Large intestine (tissue), 3 donors: ENCODE measurements around the gene FAM209A. TPM values are rescaled to one million over a fixed set of nuclear protein-coding genes. Genes with fewer than 3 reads are reported as not detected.
"Not testable (repeated sequence)": the region's sequence is repeated elsewhere in the genome, so short reads cannot be mapped to it uniquely, and the experiment has no call there.

Experiments
- DNase-seq, 2 donors: peaks; one replicate each; pipeline versions ENCODE4 v3.0.0 to v3.0.0-alpha.2; 2013
- H3K27ac ChIP-seq: one replicate; pipeline ENCODE4 v1.5.1; 2013; ENCODE audit warnings: low read length
- H3K27me3 ChIP-seq: 2 replicates; pipeline ENCODE4 v1.6.1; 2013; ENCODE audit warnings: low read length; ENCODE audit not compliant: control insufficient read depth, insufficient read depth
- H3K36me3 ChIP-seq: 2 replicates; pipeline ENCODE4 v1.6.1; 2013; ENCODE audit warnings: low read length; ENCODE audit not compliant: control insufficient read depth, insufficient read depth
- H3K4me1 ChIP-seq: one replicate; pipeline ENCODE4 v1.6.1; 2013; ENCODE audit warnings: low read length; ENCODE audit not compliant: control insufficient read depth, insufficient read depth
- H3K4me3 ChIP-seq: one replicate; pipeline ENCODE4 v1.5.1; 2013; ENCODE audit warnings: low read length
- H3K9me3 ChIP-seq: one replicate; pipeline ENCODE4 v1.6.1; 2013; ENCODE audit warnings: mild to moderate bottlenecking, low read depth, low read length, moderate library complexity; ENCODE audit not compliant: control insufficient read depth
- WGBS: methylation state at CpG from one replicate; pipeline ENCODE4 v1.1.5; 2013; ENCODE audit warnings: low lambda C conversion rate; ENCODE audit not compliant: insufficient coverage; 5-methylcytosine and 5-hydroxymethylcytosine counted together
- polyA plus RNA-seq: library from polyadenylated mRNA; unstranded; fragments of 120-200 nt; gene quantifications from one replicate; pipeline ENCODE4 v1.2.1, GENCODE V29; 2013

Gene FAM209A
- polyA plus RNA-seq, 1 donor: 0.21 TPM

DNA sequence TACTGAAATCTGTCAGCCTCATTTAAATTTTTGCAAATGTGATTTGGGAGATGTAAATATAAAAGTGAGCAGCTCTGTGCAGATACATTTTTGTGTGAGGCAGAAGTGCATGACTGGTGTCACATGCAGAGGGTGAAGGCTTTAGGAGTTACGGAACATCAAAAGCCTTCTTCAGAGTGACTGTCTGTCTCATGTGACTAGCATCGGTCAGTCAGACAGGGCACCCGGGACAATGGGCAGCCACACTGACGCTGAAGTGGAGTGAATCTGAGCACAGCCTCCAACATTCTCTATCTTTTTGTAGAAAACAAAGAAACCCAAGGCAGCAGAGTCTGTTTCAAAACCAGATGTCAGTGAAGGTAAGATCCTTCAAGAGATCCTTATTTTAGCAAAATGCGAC, 7.9 kb upstream of the FAM209A start:
- Histone ChIP-seq H3K27me3 (no peaks in the 10 kb centered on the region), H3K27ac (no peak overlapping the region), H3K4me1 (no peaks in the 10 kb centered on the region), H3K9me3 (peaks cover 13% of the 10 kb centered on the region), H3K36me3 (peaks cover 64% of the 10 kb centered on the region), H3K4me3 (no peak overlapping the region)
- DNase-seq: no peak
- WGBS: no CpG with 5 or more reads among the region's 5 CpGs

DNA sequence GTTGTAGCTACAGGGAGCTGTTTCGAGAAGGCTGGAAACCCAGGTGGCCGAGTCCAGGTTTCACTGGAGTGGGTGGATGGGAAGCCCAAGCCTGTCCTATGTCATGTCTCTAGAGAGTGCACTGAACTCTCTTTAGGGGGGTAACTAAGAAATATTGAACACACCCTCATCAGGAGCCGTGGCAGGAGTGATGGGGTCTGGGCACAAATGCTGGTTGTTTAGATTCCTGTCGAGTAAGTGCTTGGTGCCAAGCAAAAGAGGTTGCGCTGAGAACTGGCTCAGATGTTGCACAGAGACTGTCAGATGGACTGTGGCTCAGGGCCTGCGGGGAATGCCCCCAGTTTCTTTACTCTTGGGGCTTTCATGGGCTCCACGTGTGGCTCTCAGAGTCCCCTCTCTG, 7.3 kb upstream of the FAM209A start:
- DNase-seq: no peak
- Histone ChIP-seq H3K9me3 (peaks cover 13% of the 10 kb centered on the region), H3K27me3 (no peaks in the 10 kb centered on the region), H3K36me3 (peaks cover 63% of the 10 kb centered on the region), H3K27ac (no peak overlapping the region), H3K4me1 (no peaks in the 10 kb centered on the region), H3K4me3 (no peak overlapping the region)
- no CpG with 5 or more reads among the region's 7 CpGs for WGBS

DNA sequence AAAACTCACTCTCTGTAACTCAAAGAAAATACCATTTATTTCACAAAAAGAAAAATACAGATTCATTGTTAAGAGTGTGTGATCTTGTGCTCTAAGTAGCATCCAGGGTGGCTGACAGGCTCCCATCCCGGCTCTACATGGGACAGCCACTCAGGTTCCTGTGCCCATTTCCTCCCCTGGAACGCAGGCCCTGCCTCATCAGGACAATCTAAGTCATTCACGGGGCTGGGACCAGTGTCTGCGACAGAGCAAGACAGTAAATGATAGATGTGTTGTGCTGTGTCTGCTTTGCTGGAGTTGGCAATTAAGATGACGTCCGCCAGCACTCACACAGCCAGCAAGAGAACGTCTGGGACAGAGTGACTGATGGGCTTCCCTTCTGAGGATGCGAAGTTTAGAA, 6.9 kb upstream of the FAM209A start:
- no CpG with 5 or more reads among the region's 8 CpGs for WGBS
- DNase-seq: no peak
- no peaks in the 10 kb centered on the region for H3K4me1 ChIP-seq
- no peaks in the 10 kb centered on the region for H3K27me3 ChIP-seq
- H3K9me3 ChIP-seq: peaks cover 13% of the 10 kb centered on the region
- H3K27ac ChIP-seq: no peak overlapping the region
- H3K36me3 ChIP-seq: peaks cover 59% of the 10 kb centered on the region
- H3K4me3 ChIP-seq: no peak overlapping the region

DNA sequence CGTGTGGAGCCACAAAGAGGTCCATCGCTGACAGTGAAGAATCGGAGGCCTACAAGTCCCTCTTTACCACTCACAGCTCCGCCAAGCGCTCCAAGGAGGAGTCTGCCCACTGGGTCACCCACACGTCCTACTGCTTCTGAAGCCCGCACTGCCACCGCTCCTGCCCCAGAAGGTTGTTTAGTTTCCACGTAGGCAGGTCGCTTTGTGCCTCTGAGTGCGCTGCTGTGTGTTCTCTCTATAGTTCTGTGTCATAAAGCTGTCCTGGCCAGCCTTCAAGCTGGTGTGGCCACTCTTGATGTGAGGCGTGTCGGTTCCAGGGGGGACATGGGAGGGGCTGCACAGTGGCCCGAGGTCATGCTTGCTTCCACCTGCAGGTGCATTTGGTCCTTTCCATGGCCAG, 6.4 kb upstream of the FAM209A start:
- H3K27ac ChIP-seq: no peak overlapping the region
- no peaks in the 10 kb centered on the region for H3K4me1 ChIP-seq
- no peak for DNase-seq
- H3K4me3 ChIP-seq: no peak overlapping the region
- H3K36me3 ChIP-seq: peaks cover 55% of the 10 kb centered on the region
- no CpG with 5 or more reads among the region's 14 CpGs for WGBS
- no peaks in the 10 kb centered on the region for H3K27me3 ChIP-seq
- H3K9me3 ChIP-seq: peaks cover 13% of the 10 kb centered on the region

DNA sequence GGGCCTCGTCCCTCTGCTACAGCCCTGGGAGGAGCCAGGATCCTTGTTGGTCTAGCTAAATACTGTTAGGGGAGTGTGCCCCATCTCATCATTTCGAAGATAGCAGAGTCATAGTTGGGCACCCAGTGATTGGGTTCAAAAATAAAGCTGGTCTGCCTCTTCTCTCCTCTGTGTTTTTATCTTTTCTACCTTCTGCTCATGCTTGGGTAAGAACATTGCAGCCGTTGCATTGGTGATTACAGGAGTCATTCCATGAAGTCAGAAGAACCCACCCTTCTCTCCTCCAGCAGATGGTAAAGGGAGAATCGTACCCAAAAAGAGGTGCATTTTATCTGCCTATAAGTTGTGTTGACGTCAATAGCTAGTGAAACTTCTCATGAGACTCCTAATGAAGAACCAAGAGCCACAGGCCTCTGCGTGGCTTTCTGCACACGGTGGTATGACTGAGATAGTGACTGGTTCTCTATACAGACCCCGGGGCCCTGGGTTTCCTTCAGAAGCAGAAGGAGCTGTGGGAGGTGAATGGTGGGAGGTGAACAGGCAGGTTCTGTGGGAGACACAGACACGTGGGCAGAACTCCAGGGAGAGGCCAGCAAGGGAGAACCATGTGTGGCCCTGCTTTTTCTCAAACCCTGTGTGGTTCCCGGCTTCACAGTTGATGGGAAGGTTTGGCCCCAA, 5.7 kb upstream of the FAM209A start:
- H3K4me3 ChIP-seq: no peak overlapping the region
- WGBS: 100% methylated on average over 1 of the region's 10 CpGs
- H3K4me1 ChIP-seq: no peaks in the 10 kb centered on the region
- H3K9me3 ChIP-seq: peaks cover 13% of the 10 kb centered on the region
- no peaks in the 10 kb centered on the region for H3K27me3 ChIP-seq
- no peak for DNase-seq
- H3K36me3 ChIP-seq: peaks cover 48% of the 10 kb centered on the region
- no peak overlapping the region for H3K27ac ChIP-seq

DNA sequence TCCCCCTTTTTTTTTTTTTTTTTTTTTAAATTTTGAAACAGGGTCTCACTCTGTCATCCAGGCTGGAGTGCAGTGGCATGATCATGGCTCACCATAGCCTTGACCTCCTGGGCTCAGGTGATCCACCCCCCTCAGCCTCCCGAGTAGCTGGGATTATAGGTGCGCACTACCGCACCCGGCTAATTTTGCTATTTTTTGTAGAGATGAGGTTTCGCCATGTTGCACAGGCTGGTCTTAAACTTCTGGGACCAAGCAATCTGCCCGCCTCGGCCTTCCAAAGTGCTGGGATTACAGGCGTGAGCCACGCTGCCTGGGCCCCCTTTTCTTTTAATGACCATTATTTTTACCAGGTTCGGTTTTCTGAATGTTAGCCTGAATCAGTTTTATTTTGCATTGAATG, 5.0 kb upstream of the FAM209A start:
- WGBS: 100% methylated on average over 3 of the region's 10 CpGs
- Histone ChIP-seq H3K4me3 (no peak overlapping the region), H3K27me3 (no peaks in the 10 kb centered on the region), H3K9me3 (peaks cover 13% of the 10 kb centered on the region), H3K4me1 (no peaks in the 10 kb centered on the region), H3K36me3 (peaks cover 43% of the 10 kb centered on the region), H3K27ac (no peak overlapping the region)
- DNase-seq: no peak

DNA sequence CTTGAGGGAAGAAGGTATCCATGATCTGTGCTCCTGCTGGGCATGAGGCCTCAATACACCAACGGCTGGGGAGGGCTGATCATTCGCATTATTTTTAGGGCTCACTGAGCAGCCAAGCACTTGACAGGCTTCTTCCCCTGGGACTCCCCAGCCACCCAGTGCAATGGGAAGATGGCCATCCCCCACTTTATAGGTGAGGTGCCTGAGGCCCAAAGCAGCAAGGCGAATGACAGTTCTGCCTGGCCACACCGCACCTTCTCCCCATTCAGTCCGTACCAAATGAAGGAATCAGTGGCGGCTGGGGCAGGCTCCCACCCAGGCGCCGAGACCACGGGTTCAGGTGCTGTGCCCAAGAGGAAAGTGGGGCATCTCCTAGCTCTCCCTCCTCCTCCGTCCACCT, 4.4 kb upstream of the FAM209A start:
- Histone ChIP-seq H3K36me3 (peaks cover 43% of the 10 kb centered on the region), H3K27ac (no peak overlapping the region), H3K4me3 (no peak overlapping the region), H3K27me3 (no peaks in the 10 kb centered on the region), H3K9me3 (peaks cover 13% of the 10 kb centered on the region), H3K4me1 (no peaks in the 10 kb centered on the region)
- WGBS: no CpG with 5 or more reads among the region's 10 CpGs
- no peak for DNase-seq

DNA sequence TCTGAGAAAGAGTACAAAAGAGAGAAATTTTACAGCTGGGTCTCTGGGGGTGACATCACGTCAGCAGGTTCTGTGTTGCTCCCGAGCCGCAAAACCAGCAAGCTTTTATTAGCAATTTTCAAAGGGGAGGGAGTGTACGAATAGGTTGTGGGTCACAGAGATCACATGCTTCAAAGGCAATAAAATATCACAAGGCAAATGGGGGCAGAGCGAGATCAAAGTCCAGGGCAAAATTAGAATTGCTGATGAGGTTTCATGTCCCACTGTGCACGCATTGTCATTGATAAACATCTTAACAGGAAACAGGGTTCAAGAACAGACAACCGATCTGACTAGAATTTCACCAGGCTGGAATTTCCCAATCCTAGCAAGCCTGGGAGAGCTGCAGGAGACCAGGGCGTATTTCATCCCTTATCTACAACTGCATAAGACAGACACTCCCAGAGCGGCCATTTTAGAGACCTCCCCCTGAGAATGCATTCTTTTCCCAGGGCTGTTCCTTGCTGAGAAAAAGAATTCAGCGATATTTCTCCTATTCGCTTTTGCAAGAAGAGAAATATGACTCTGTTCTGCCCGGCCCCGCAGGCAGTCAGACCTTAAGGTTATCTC, 3.7 kb upstream of the FAM209A start:
- H3K4me1 ChIP-seq, H3K4me3 ChIP-seq, H3K27me3 ChIP-seq, H3K27ac ChIP-seq, DNase-seq: not testable (repeated sequence)
- peaks cover 43% of the 10 kb centered on the region for H3K36me3 ChIP-seq
- peaks cover 13% of the 10 kb centered on the region for H3K9me3 ChIP-seq
- no CpG with 5 or more reads among the region's 13 CpGs for WGBS

DNA sequence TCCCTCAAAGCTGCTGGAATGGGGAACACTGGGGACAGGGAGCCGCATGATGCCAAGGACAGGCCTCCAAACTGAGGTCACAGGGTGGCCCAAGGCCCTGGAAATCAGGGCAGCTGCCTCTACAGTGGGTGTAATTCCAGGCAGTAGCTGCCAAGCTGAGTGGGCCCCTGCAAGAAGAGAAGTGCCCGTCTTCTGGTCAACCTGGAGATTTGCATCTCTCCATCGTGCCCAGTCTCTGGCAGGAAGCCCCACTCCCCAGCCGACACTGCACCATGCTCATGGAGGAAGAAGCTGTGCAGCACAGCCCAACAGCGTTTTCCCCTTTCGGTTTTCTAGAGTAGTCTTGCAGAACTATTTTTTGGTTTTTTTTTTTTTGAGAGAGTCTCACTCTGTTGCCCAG, 2.2 kb upstream of the FAM209A start:
- Histone ChIP-seq H3K4me3 (no peak overlapping the region), H3K27ac (no peak overlapping the region), H3K4me1 (no peaks in the 10 kb centered on the region), H3K27me3 (no peaks in the 10 kb centered on the region), H3K9me3 (peaks cover 13% of the 10 kb centered on the region), H3K36me3 (peaks cover 33% of the 10 kb centered on the region)
- no peak for DNase-seq
- WGBS: no CpG with 5 or more reads among the region's 6 CpGs

DNA sequence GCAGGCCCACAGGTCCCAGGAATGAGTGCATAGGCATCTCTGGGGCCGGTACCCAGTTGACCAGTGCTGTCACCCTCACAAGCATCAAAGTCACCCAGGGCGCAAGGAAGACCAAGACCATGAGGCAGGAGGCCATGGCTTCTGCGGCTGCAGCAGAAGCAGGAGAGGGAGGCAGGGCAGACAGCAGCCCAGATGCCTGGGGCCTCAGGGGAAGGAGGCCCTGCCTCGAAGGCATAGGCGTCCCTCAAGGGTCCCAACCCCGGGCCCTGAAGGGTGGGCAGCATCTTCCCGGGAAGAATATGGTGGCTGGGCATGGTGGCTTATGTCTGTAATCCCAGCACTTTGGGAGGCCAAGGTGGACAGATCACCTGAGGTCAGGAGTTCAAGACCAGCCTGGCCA, 3.0 kb downstream of the FAM209A start:
- Histone ChIP-seq H3K9me3 (no peaks in the 10 kb centered on the region), H3K4me1 (no peaks in the 10 kb centered on the region), H3K27me3 (no peaks in the 10 kb centered on the region), H3K4me3 (no peak overlapping the region), H3K36me3 (no peaks in the 10 kb centered on the region), H3K27ac (no peak overlapping the region)
- DNase-seq: no peak
- no CpG with 5 or more reads among the region's 7 CpGs for WGBS

DNA sequence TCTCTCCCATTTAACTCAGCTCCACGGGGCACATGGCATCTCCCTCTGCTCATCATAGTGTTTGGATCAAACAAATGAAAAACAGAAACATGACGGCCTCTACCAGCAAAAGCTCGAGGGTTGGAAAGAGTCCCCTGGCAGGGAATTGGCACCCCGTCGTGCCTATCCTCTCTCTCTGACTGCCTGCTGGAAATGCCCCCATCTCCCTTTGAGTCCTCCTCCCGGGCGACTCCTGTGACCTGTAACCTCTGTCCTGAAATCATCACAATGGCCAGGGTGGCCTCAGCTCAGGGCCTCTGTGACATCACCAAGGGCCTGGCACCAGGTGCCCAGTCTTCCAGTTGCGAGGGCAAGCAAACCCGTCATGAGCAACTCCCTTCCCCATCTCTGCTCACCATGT, 8.4 kb downstream of the FAM209A start, which contains the start of gene FAM209B:
FAM209B (plus strand) TSS at position 301 of the 400 bp plus-strand sequence; CDS start at position 397, 96 bp downstream.
- H3K27ac ChIP-seq, H3K4me1 ChIP-seq, H3K36me3 ChIP-seq, H3K27me3 ChIP-seq, DNase-seq, H3K9me3 ChIP-seq, H3K4me3 ChIP-seq: not testable (repeated sequence)
- WGBS: no CpG with 5 or more reads among the region's 9 CpGs
